HepG2 (cell line): ENCODE results near the gene MICB. TPM values are rescaled to one million over a fixed set of nuclear protein-coding genes. Genes with fewer than 3 reads are reported as not detected.

Experiments
- ATF1 ChIP-seq: IDR thresholded peaks from 2 replicates; pipeline ENCODE4 v1.6.1; 2016; ENCODE audit warnings: mild to moderate bottlenecking, control low read depth
- CEBPB ChIP-seq: IDR thresholded peaks from 2 replicates; pipeline ENCODE4 v1.6.1; 2011; ENCODE audit warnings: low read depth, low read length, improper control_type of control experiment, borderline replicate concordance
- CEBPG ChIP-seq: IDR thresholded peaks from 2 replicates; pipeline ENCODE4 v1.6.1; 2016
- DMTF1 ChIP-seq: sonication (generic); formaldehyde crosslinking; IDR thresholded peaks from 2 replicates; pipeline ENCODE4 v1.4.0; 2020; ENCODE audit warnings: mild to moderate bottlenecking, missing genetic modification reagents
- GABPA ChIP-seq, 2 experiments: IDR thresholded peaks; 2 replicates each; pipeline ENCODE4 v1.6.1; 2011 to 2016; ENCODE audit warnings: low read depth in 2 of 2, low read length in 1 of 2, missing biosample characterization in 1 of 2, missing genetic modification characterization in 1 of 2
- KDM4B ChIP-seq: sonication (generic); formaldehyde crosslinking; IDR thresholded peaks from 2 replicates; pipeline ENCODE4 v1.4.0; 2020; ENCODE audit warnings: missing genetic modification reagents
- REL ChIP-seq: sonication (generic); formaldehyde crosslinking; conservative IDR thresholded peaks from 2 replicates; pipeline ENCODE4 v1.8.0; 2022; ENCODE audit warnings: mild to moderate bottlenecking, missing genetic modification reagents, moderate library complexity
- REPIN1 ChIP-seq: sonication (generic); formaldehyde crosslinking; IDR thresholded peaks from 2 replicates; pipeline ENCODE4 v1.8.0; 2022; ENCODE audit warnings: missing genetic modification reagents, low read depth, mild to moderate bottlenecking, borderline replicate concordance
- ZBTB34 ChIP-seq: sonication (generic); formaldehyde crosslinking; IDR thresholded peaks from 2 replicates; pipeline ENCODE4 v1.8.0; 2022; ENCODE audit warnings: mild to moderate bottlenecking, missing genetic modification reagents
- ZMAT5 ChIP-seq: sonication (generic); formaldehyde crosslinking; IDR thresholded peaks from 2 replicates; pipeline ENCODE4 v1.5.0; 2020; ENCODE audit warnings: mild to moderate bottlenecking, low read depth, missing genetic modification reagents, borderline replicate concordance
- ZNF18 ChIP-seq: sonication (generic); formaldehyde crosslinking; IDR thresholded peaks from 2 replicates; pipeline ENCODE4 v1.8.0; 2022; ENCODE audit warnings: mild to moderate bottlenecking, missing genetic modification reagents; ENCODE audit not compliant: insufficient replicate concordance
- ZNF281 ChIP-seq: sonication (generic); formaldehyde crosslinking; IDR thresholded peaks from 2 replicates; pipeline ENCODE4 v1.4.0; 2020; ENCODE audit warnings: missing genetic modification reagents, borderline replicate concordance
- ZNF414 ChIP-seq: sonication (generic); formaldehyde crosslinking; IDR thresholded peaks from 2 replicates; pipeline ENCODE4 v1.5.0; 2020; ENCODE audit warnings: missing genetic modification reagents
- ZNF614 ChIP-seq: IDR thresholded peaks from 2 replicates; pipeline ENCODE4 v1.6.1; 2018; ENCODE audit warnings: missing biosample characterization, missing genetic modification reagents, inconsistent platforms, borderline replicate concordance
- ZNF629 ChIP-seq: sonication (generic); formaldehyde crosslinking; conservative IDR thresholded peaks from 2 replicates; pipeline ENCODE4 v1.5.0; 2020; ENCODE audit warnings: missing genetic modification reagents
- ZNF75D ChIP-seq: sonication (generic); formaldehyde crosslinking; IDR thresholded peaks from 2 replicates; pipeline ENCODE4 v1.8.1; 2023; ENCODE audit warnings: missing genetic modification reagents, mild to moderate bottlenecking, borderline replicate concordance
- ZNF773 ChIP-seq: sonication (generic); formaldehyde crosslinking; IDR thresholded peaks from 2 replicates; pipeline ENCODE4 v1.4.0; 2020; ENCODE audit warnings: missing genetic modification reagents, borderline replicate concordance
- polyA plus RNA-seq, 8 experiments: library from polyadenylated mRNA; depleted of rRNA in 3 of 8; stranded (reverse) in 7 of 8; unstranded in 1 of 8; fragments of >200 nt; fragmentation: Illumina TruSeq in 4 of 8; extraction: Trizol in 4 of 8; gene quantifications; 2 replicates each; pipeline versions ENCODE4 v1.2.1 to v1.2.3, GENCODE V29; 2011 to 2016; ENCODE audit warnings: low read depth in 4 of 8, missing spikeins in 1 of 8, mixed read lengths in 1 of 8; ENCODE audit not compliant: insufficient read depth in 1 of 8
- total RNA-seq, 5 experiments: library from RNA; depleted of rRNA; stranded (reverse); fragments of >200 nt; fragmentation: Illumina TruSeq; extraction: Trizol; gene quantifications; 2 replicates each; pipeline ENCODE4 v1.2.3, GENCODE V29; 2016; ENCODE audit warnings: low read depth in 1 of 5

MICB gene
- total and polyA plus RNA-seq, 2 of the 13 experiments (the other 11 are each of a cell fraction or from before 2014, with no cell fraction given): 12.5 to 12.8 TPM

GRCh38 chr6:31546958-31547726 is 49.2 kb downstream of the MICB start, which contains the start of gene NFKBIL1 (continued):
- TF ChIP-seq ZNF281 (CRISPR knock-in tag): peak; percentile 59; the same call in 1 of the 2 replicates
- TF ChIP-seq REPIN1 (CRISPR knock-in tag): no peak; the same call in 1 of the 2 replicates
- peak; percentile 91 for TF ChIP-seq ATF1 (CRISPR knock-in tag)
- TF ChIP-seq ZNF414 (CRISPR knock-in tag): no peak
- TF ChIP-seq ZBTB34 (CRISPR knock-in tag): no peak
- peak; percentile 91 for TF ChIP-seq CEBPG (CRISPR knock-in tag)
- TF ChIP-seq KDM4B: peak; percentile 86
- TF ChIP-seq ZNF614 (CRISPR knock-in tag): peak; percentile 31; the same call in 1 of the 2 replicates
- no peak for TF ChIP-seq ZNF75D (CRISPR knock-in tag)
- TF ChIP-seq ZMAT5 (CRISPR knock-in tag): no peak
- TF ChIP-seq ZNF629: no peak
- TF ChIP-seq ZNF773 (CRISPR knock-in tag): no peak
- TF ChIP-seq GABPA (IDR thresholded peaks at IDR 0.05; ENCODE audit: low read depth, low read length): peak; percentile 98
- peak; percentile 100 for TF ChIP-seq GABPA (CRISPR knock-in tag; IDR thresholded peaks at IDR 0.05; ENCODE audit: low read depth)
- TF ChIP-seq DMTF1 (CRISPR knock-in tag): 0 out of 2 replicates have a peak, but pooled peaks have one; percentile 29
- TF ChIP-seq ZNF18 (CRISPR knock-in tag): no peak
- peak; percentile 61; the same call in 1 of the 2 replicates for TF ChIP-seq REL (CRISPR knock-in tag)
- peak; percentile 87; the same call in 1 of the 2 replicates for TF ChIP-seq CEBPB
